ENCODE results near the gene C16orf90. TPM values are rescaled to one million over a fixed set of nuclear protein-coding genes. Genes with fewer than 3 reads are reported as not detected.

The C16orf90 gene
- polyA plus RNA-seq, 3 donors, result not detected

GRCh38 chr16:3488801-3489200 is 6.5 kb downstream of the C16orf90 start:
- Mint-ChIP-seq H3K4me3 (no peak overlapping the region), H3K27ac (no peak overlapping the region), H3K27me3 (ENCODE audit: low read depth in 3 of 3) (peaks cover 0 to 6% (median 0%) of the 10 kb centered on the region in 3 donors), H3K9me3 (no peaks in the 10 kb centered on the region), H3K4me1 (no peaks in the 10 kb centered on the region), H3K36me3 (peaks cover 32 to 39% of the 10 kb centered on the region in 2 donors)
- Histone ChIP-seq H3K9ac (ENCODE audit: insufficient read depth, low read length, poor library complexity, severe bottlenecking) (no peak overlapping the region), H3K4me2 (replicated peaks; ENCODE audit: extremely low read depth, low read length, poor library complexity, severe bottlenecking) (no peak overlapping the region), H3K27me3 (ENCODE audit: control insufficient read depth in 2 of 2, insufficient read depth in 2 of 2, low read length in 2 of 2) (no peaks in the 10 kb centered on the region), H4K20me1 (ENCODE audit: insufficient read depth, low read length) (peaks cover 7% of the 10 kb centered on the region), H3K27ac (ENCODE audit: low read depth in 1 of 2, low read length in 2 of 2) (no peak overlapping the region), H3K4me1 (ENCODE audit: control insufficient read depth in 1 of 2, insufficient read depth in 2 of 2, low read length in 2 of 2) (no peaks in the 10 kb centered on the region), H3K79me2 (ENCODE audit: insufficient read depth, low read length) (no peaks in the 10 kb centered on the region), H3K36me3 (replicated peaks in 1 of 2; ENCODE audit: control insufficient read depth in 1 of 2, insufficient read depth in 2 of 2, low read length in 2 of 2) (peaks cover 38 to 42% of the 10 kb centered on the region in 2 donors), H3K9me3 (replicated peaks in 1 of 2; ENCODE audit: control insufficient read depth in 1 of 2, insufficient read depth in 1 of 2, low read length in 2 of 2) (no peaks in the 10 kb centered on the region), H2AFZ (ENCODE audit: insufficient read depth, low read depth, low read length, poor library complexity, severe bottlenecking) (no peak overlapping the region), H3K4me3 (replicated peaks in 1 of 3; ENCODE audit: low read depth in 2 of 3, low read length in 3 of 3) (no peak overlapping the region)
- TF ChIP-seq, protein P1, sequence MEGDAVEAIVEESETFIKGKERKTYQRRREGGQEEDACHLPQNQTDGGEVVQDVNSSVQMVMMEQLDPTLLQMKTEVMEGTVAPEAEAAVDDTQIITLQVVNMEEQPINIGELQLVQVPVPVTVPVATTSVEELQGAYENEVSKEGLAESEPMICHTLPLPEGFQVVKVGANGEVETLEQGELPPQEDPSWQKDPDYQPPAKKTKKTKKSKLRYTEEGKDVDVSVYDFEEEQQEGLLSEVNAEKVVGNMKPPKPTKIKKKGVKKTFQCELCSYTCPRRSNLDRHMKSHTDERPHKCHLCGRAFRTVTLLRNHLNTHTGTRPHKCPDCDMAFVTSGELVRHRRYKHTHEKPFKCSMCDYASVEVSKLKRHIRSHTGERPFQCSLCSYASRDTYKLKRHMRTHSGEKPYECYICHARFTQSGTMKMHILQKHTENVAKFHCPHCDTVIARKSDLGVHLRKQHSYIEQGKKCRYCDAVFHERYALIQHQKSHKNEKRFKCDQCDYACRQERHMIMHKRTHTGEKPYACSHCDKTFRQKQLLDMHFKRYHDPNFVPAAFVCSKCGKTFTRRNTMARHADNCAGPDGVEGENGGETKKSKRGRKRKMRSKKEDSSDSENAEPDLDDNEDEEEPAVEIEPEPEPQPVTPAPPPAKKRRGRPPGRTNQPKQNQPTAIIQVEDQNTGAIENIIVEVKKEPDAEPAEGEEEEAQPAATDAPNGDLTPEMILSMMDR (IDR thresholded peaks at IDR 0.05), result no peak
- intact Hi-C loops (cut with micrococcal nuclease), result no loop called here
- 83% methylated on average over 6 of the region's 13 CpGs for WGBS (ENCODE audit: insufficient coverage)
- DNase-seq, result no peak

- H3K9me3 Mint-ChIP-seq, result no peaks in the 10 kb centered on the region
- DNase-seq, result no peak
- H3K27me3 Mint-ChIP-seq (ENCODE audit: low read depth in 3 of 3), result peaks cover 0 to 6% (median under 1%) of the 10 kb centered on the region in 3 donors
- TF ChIP-seq, protein P1 (IDR thresholded peaks at IDR 0.05), result no peak
- H3K4me2 ChIP-seq (replicated peaks; ENCODE audit: extremely low read depth, low read length, poor library complexity, severe bottlenecking), result no peak overlapping the region
- H3K9me3 ChIP-seq (replicated peaks in 1 of 2; ENCODE audit: control insufficient read depth in 1 of 2, insufficient read depth in 1 of 2, low read length in 2 of 2), result no peaks in the 10 kb centered on the region
- no peaks in the 10 kb centered on the region for H3K27me3 ChIP-seq (ENCODE audit: control insufficient read depth in 2 of 2, insufficient read depth in 2 of 2, low read length in 2 of 2)
- intact Hi-C loops (cut with micrococcal nuclease), result no loop called here
- no peak overlapping the region for H3K9ac ChIP-seq (ENCODE audit: insufficient read depth, low read length, poor library complexity, severe bottlenecking)
- no peak overlapping the region for H3K27ac ChIP-seq (ENCODE audit: low read depth in 1 of 2, low read length in 2 of 2)
- H3K36me3 ChIP-seq (replicated peaks in 1 of 2; ENCODE audit: control insufficient read depth in 1 of 2, insufficient read depth in 2 of 2, low read length in 2 of 2), result peaks cover 49 to 52% of the 10 kb centered on the region in 2 donors
- peak overlapping the region in 1 of 7 donors; percentile 66 for H3K27ac Mint-ChIP-seq
- H3K4me3 ChIP-seq (replicated peaks in 1 of 3; ENCODE audit: low read depth in 2 of 3, low read length in 3 of 3), result no peak overlapping the region
- H2AFZ ChIP-seq (ENCODE audit: insufficient read depth, low read depth, low read length, poor library complexity, severe bottlenecking), result no peak overlapping the region
- 92% methylated on average over 19 of the region's 24 CpGs for WGBS (ENCODE audit: insufficient coverage)
- peaks cover 10% of the 10 kb centered on the region for H4K20me1 ChIP-seq (ENCODE audit: insufficient read depth, low read length)
- no peak overlapping the region for H3K4me3 Mint-ChIP-seq
- H3K4me1 Mint-ChIP-seq, result no peaks in the 10 kb centered on the region
- H3K4me1 ChIP-seq (ENCODE audit: control insufficient read depth in 1 of 2, insufficient read depth in 2 of 2, low read length in 2 of 2), result no peaks in the 10 kb centered on the region
- no peaks in the 10 kb centered on the region for H3K79me2 ChIP-seq (ENCODE audit: insufficient read depth, low read length)
- peaks cover 43 to 49% of the 10 kb centered on the region in 2 donors for H3K36me3 Mint-ChIP-seq
Measured at GRCh38 chr16:3487521-3488410, 7.5 kb downstream of the C16orf90 start.
